Activated CD8-positive, alpha-beta memory T cell treated with anti-CD3 and anti-CD28 coated beads for 48 hours (primary cell): Measurements from ENCODE around the gene GNAO1.

Experiments used
- DNase-seq, 3 experiments: peaks; one replicate each; pipeline ENCODE4 v3.0.0-alpha.2; 2020; ENCODE audit warnings: low read depth in 2 of 3, low spot score in 2 of 3

Gene GNAO1

DNA sequence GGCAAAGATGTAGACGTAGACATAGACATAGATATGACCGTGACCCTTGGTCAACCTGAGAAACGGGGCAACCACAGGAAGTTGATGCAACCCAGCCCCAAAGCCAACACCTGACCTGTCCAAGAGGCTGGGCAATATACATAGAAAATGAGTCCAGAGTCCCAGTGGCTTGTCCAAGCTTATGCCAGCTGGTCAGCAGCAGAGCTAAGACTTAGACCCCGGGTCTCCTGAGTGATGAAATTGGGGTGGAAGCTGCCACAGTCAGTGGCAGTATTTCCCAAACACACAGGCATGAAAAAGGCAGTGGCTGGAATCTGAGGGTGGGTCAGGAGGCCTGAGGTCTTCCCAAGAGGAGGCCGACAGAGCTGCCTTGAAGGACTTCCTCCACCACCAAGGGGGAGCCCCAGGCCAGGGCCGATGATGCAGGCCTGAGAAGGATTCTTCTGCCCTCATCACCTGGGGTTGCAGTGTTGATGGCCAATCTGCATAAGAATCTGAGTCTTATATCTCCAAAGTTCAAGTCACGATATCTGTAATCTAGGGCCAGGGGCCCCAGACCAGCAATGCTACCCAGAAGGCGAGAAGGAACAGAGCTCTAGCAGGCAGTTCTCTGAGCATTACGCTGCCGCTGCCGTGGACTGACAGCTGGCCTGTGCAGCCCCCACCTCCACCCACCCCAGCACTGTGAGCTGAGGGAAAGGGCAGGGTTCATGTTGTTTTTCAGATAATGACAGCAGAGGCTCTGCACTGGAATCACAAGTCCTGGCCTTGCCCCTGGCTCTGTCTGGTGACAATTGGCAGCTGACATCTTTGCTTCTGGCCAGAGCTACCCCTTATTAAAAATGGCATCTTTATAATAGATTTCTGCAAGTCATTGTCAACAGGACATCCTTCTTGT, 72.7 kb downstream of the GNAO1 start:
- no peak for DNase-seq

DNA sequence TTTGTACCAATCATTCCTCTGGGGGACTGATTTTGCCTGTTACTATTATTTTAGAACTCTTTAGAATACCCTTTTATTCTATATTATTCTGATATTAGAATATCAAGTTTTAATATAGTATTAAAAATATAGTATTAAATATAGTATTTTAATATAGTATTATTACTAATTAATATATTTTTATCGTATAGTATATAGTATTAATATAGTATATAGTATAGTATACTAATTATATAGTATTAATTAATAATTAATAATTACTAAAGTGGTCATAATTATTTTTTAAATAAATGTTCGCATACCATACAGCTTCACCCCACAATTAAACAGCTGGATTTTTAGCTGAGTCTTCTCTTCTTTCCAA, 73.3 kb downstream of the GNAO1 start:
- DNase-seq = no peak

DNA sequence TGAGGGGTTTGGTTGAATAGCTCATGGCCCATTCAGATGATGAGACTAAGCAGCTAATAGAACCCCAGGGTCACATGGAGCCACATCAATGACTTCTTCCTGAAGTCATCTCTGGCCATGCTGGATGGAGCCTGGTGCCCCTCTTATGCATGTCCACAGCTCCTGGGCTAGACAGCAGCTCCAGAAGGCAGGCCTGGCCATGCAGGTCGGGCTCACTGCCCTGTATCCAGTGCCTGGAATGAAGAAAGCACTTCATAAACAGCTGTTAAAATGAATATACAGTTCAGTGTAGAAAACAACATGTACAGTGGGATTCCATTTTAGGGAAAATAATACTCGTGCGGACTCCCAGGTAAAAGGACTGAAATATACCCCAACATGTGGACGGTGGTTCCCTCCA, 73.9 kb downstream of the GNAO1 start:
- DNase-seq = no peak

DNA sequence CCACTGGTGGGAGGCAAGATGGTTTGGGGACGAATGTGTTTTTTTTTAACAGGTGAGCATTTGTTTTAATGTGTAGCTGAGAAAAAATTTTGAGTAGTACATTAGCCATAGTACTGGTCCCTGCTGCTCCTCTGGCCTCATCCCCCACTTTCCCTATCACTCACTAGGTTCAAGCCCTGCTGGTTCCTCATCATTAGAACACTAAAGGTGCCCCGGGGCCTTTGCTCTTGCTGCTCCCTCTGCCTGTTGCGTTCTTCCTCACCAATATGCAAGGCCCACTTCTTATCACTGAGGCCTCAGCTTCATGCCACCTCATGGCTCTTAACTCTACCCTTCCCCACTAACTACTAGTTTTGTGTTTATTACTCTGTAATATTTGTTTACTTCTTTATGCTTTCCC, 74.5 kb downstream of the GNAO1 start:
- no peak for DNase-seq

DNA sequence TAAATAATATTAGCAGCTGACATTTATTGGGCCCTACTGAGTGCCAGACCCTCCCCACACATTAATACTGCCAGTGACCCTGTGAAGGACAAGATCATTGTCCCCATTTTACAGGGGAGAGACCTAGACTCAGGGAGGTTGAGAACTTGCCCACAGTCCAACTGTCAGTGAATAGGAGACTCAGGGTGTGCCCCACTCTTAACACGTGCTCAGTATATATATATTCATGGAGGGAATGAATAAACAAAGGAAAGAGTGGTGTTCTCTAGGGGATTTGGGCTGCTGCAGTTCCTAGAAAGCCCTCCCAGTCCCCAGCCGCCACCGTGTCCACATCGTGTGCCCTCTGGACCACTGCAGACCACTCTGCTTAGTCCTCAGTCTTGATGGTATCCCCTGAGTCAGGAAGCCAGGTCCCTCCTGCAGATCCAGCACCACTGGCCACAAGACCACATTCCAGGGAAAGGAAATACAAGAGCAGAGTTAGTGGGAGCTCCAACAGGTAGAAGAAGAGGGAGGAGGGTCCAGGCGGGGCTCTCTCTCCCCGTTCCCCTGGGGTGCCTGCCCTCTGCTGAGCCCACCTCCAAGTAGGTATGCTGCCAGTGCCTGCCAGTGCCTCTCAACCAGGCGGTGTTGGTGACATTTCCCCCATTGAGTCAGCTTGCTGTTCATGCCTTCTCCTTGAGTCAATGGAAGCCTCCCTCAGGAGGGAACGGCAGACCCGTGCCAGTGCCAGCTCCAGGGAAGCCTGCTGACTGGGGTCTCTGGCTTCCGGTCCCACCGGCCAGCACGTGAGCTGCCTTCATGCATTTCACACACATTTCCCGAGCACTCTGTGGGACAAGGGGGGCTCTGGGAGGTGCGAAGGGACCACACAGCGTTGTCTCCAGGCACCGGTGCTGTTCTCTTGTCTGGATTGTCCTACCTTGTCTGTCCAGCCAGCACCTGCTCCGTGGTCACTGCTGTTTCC, 75.6 kb downstream of the GNAO1 start:
- no peak for DNase-seq

DNA sequence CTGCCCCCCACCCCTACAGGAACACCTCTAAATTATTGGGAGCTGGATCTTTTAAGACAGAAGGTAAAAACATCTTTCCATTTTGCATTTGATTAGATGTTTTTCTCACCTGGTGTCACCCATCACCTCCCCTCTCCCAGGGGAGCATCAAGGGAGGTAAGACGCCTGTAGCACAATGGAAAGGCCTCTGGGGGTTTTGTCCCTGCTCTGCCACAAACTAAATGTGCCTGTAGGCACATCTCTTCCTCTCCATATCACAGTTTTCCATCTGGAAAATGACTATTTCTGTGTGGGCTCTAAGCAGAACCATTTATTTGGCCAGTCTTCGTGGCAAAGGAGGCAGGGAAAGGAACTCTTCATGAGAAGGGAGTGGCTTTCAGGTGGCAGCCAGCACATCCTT, 76.6 kb downstream of the GNAO1 start:
- DNase-seq = no peak

DNA sequence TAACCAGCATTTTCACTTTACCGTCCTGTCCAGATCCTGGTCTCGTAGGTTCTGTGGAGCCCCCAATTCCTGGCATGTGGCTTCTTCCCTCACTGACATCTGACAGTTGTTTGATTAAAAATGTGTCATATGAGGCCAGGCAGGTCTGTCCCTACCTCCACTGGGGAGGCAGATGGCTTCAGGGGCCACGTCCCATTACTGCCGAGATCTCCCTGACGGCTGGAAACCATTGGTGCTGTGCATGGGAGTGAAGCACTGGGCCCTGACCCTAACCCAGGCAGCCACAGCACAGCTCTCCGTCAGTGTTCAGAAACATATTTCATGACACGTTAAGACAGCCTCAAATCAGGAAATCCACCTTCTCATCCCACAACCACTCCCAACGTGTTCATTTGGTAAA, 77.5 kb downstream of the GNAO1 start:
- DNase-seq = no peak

DNA sequence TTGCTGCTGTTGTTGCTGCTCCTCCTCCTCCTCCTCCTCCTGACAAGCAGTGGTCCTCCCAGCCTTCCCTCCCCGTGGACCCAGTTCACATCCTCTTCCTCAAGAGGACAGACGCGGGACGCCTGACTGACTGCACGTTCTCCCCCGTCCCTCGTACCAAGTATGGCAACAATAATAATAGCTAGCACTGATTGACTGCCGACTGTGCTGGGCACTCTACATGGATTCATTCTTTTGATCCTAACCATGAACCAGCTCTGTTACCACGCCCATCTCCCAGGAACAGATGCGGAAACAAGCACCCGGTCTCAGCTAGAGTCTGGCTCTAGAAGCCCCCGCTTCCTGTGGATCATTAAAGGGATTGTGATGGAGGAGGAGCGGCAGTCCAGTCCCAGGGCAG, 78.0 kb downstream of the GNAO1 start:
- no peak for DNase-seq

DNA sequence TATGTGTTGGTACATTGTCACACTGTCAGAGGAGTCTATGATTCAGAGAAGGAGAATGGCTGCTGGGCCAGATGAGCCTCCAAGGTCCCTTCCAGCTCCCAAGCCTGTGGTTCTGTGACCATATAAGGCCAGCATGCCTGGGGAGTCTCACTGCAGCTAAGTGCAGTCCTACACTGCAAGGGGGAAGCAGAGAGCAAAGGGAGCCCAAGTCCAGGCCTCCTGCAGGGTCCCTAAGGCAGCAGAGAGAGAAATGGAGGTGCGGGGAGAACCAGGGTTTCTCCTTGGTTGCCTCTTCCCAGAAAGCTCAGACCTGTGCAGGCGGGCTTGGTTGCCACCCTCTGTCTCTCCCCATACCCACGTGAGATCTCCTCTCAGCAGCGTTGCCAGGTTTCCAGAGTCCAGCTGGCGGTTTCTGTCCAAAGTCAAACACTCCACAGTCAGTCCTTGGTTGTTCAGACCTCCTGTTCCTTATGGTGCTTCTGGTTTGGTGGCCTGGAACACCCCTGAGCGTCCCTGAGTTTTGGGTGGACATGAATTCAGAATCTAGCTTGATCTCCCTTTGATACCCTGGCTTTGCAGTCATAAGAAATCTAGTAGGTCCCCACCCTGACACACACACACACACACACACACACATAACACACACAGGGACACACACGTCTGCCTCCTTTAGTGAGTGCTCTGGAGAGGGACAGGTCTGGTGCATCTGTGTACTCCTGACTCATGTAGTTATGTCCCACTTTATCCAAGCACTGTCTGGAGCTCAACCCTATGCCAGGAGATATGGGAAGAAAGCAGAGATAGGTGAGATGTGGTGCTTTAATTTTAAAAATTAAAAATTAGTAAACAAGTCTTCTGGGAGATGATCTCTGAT, 78.8 kb downstream of the GNAO1 start:
- DNase-seq = no peak

DNA sequence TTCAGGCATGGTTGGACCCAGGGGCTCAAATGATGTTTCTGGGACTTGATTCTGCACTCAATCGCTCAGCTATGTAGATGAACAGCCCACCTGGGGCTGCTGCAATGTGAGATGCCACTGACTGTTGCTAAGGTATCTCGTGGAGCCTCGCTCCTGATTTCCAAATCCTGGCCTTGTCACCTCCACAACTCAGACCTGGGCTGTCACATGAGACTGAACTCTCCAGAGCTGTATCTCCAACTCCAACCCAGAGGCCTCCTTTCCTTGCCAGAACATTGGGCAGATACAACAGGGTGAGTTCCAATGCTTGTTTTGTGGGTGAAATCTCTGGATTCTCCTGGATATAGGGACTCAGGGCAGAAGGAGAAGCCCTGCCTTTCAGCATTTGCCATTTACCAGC, 79.5 kb downstream of the GNAO1 start:
- no peak for DNase-seq

DNA sequence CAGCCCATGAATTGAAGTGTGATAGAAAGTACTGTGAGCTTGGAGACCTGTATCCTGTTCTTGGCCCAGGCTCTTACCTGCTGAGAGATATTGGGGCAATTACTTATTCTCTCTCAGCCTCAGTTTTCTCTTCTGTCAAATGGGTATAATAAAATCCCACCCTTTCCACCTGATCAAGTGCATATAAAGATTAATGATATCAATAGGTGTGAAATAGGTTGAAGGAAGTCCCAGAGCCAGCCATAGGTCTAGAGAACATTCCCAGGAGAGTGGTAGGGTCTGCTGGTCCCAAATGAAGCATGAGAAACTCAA, 81.2 kb downstream of the GNAO1 start:
- DNase-seq = no peak

DNA sequence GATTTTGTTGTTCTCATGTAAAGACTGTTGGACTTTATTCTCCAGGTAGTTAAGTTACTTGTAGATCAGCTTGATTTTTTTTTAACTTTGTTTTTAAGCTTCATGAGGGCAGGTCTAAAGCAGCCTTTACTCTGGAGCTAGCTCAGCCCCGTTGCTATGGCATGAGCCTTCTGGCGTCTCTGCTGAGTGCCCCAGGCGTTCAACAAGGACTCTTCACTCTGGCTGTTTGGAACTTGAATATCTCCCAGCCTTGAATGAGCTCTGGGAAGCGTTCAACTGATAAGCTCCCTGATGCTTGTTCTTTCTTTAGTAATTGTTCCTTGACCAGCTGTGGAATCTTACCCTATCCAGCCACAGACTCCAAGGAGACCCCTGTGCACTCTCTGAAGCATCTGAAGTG, 82.3 kb downstream of the GNAO1 start:
- no peak for DNase-seq

DNA sequence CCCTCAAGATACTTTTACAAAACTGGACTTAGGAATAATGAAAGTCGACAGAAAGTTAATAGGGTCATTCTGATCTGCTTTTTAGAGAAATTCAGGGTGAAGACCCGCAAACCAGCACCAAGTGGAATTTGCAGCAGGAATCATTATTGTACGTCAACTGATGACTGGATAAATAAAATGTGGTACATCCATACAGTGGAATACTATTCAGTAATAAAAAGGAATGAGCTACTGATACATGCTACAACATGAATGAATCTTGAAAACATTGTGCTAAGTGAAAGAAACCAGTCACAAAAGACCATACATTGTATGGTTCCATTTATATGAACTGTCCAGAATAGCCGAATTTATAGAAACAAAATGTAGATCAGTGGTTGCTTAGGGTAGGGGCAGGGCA, 83.1 kb downstream of the GNAO1 start:
- no peak for DNase-seq

DNA sequence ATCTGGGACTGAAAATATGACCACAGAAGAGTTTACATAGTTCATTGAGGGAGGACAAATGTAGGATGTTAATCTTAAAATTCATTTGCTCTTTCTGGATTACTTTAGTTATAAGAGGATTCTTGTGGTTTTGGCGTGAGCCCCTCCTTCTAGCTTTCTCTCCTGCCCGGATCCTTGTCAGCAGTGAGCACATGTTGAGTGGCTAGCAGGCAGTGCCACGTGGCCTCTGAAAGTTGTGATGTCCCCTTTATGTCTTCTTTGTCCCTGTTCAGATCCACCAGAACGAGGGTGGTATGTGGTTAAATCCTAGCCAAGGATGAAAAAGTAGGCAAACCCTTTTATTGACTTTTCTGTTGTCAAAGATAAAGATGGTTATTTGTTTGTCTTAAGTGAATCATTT, 83.8 kb downstream of the GNAO1 start:
- no peak for DNase-seq

DNA sequence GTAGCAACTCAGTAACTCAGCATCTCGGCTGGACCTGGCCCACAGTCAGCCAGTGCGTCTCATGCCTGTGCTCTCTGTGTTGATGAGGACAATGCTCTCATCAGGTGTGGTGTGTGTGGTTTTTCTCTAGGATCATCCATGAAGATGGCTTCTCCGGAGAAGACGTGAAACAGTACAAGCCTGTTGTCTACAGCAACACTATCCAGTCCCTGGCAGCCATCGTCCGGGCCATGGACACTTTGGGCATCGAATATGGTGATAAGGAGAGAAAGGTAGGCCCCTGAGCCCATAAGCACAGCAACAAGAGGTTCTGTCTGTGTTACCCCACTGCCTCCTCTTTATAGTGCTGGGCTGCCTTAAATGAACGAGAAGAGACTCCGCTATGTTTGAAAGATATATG, 84.5 kb downstream of the GNAO1 start:
- DNase-seq = no peak

DNA sequence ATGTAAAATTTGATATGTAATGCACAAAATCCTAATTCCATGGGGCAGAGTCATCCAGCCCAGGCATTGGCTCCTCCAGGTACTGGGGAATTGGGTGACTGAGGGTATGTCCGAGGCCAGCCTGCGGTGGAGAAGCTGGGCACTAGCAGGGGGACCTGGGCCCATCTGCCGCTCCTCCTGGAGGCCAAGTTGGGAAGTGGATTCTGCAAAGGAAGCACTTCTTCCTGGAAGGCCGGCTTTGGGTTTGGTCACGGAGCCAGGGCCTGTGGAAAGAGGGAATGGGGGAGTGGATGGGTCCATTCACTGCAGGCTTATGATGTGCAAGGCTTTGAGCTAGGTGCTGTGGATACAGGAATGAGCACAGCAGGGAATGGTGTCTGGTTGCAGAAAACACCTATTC, 85.8 kb downstream of the GNAO1 start:
- DNase-seq = no peak

DNA sequence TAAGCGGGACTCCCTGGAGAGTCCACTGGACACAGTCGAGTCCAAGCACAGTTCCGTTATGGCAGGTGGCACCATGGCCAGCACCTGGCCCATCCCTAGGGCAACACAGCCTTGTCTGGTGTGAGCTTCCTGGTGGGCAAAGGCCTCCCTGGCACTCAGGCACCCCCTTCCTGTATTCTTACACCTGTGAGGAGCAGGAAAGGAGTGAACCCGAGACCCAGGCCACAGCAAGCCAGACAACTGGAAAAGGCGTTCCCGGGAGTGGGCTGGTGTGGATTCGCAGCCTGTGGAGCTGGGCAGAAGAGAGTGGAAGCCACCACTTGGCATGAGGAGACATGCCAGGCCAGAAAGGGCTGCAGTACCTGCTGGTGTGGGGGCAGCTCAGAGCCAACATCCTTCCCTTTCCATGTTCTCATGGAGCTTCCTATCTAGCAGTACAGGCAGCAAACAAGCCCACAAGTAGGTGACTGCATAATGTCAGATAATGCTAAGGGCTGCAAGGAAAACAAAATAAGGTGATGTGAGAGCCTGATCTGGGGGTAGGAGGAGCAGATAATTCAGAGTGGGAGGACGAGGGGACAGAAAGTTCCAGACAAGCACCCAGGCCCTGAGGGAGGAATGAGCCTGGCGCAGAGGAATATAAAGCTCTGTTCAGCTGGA, 87.0 kb downstream of the GNAO1 start:
- DNase-seq = no peak

DNA sequence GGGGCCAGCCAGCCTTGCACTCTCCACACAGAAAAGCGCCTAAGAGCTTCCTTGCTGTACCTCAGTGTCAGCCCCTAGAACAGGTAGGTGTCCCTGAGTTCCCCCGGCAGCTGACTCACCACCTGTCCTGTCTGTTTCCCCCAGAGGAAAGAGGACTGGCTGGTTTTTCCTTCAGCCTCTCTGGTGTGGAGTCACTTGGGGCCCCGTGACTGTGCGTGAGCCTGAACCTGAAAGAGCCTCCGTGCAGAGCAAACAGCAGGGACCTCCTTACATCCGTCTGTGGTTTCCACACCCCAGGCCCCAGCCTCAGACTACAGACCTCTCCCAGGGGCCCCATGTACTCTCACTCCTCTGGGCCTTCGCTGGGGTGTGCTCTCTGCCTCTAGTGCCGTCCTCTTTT, 87.8 kb downstream of the GNAO1 start:
- DNase-seq = peak in 2 of 3 experiments; percentile 18 to 55

DNA sequence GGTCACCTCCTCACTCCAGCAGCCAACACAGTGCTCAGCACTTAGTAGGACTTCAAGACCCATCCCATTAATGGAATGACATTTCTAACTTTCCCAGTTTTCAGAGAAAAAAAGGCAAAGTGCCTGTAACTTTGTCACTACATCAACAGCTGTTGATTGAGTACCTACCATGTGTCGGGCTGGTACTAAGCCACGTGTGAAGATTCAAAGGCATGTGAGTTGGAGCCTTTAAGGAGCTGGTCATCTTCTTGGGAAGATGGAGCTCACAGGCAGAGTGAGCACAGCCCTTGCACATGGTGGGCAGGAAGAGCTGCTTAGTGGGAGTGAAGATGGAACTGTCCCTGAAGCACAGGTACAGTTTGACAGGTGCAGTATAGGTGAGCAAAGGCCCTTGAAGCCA, 88.6 kb downstream of the GNAO1 start:
- no peak for DNase-seq

DNA sequence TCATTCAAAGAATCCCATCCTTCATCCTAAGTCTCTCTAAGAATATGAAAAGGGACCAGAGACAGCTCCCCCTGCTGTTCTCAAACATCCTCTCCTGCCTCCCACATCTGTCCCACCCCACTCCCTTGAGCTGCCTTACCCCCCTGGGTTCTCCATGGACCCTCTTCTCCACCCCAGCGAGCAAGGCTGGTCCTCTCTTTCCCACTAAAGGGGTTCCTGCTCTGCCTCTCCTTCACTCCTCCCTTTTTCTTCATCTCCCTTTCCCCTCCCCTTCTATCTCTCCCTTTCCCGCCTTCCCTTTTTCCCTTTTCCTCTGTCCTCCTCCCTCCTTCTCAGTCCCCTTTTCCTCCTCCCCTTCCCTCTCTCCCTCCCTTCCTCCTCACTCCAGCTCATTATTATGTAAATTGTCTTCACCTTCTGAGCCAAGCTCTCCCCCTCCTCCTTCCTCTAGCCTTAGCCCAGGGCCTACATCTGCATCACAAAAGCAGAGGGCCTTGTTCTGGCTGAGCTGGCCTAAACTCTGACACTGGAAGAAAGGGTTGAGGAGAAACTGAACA, 90.0 kb downstream of the GNAO1 start:
- no peak for DNase-seq

DNA sequence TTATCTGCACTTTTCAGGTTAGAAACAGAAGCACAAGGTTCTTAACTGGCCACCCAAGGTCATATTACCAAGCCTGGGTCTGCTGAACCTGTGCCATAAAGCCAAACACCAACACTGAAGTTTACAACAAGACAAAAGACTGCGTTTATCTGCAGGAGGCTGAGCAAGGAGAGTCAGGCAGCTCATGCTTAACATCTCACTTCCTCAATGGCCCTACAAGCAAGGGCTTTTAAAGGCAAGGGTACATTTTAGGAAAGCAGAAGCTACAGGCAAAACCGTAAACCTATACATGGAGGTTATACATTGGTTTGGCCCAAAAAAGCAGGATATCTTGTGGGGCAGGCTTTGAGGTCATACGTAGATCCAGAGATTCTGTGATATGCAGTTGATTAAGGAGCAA, 91.2 kb downstream of the GNAO1 start:
- DNase-seq = no peak
